Osteocyte (in vitro differentiated cells): ENCODE data around the gene GSC2. TPM values are rescaled to one million over a fixed set of nuclear protein-coding genes. Genes with fewer than 3 reads are reported as not detected.
"Not testable (repeated sequence)": the region's sequence is repeated elsewhere in the genome, so short reads cannot be mapped to it uniquely, and the experiment has no call there.

ENCODE experiments used
- DNase-seq: peaks from one replicate; pipeline ENCODE4 v3.0.0; 2021; ENCODE audit warnings: mixed read lengths; ENCODE audit not compliant: unreplicated experiment; ENCODE audit errors: extremely low spot score
- H3K27ac Mint-ChIP-seq: one replicate; pipeline ENCODE4 v1.8.0; 2021; ENCODE audit warnings: mild to moderate bottlenecking, mixed read lengths; ENCODE audit not compliant: unreplicated experiment
- H3K27me3 Mint-ChIP-seq: one replicate; pipeline ENCODE4 v1.8.0; 2021; ENCODE audit warnings: mixed read lengths; ENCODE audit not compliant: unreplicated experiment
- H3K36me3 Mint-ChIP-seq: one replicate; pipeline ENCODE4 v1.8.0; 2021; ENCODE audit warnings: mixed read lengths; ENCODE audit not compliant: unreplicated experiment
- H3K4me1 Mint-ChIP-seq: one replicate; pipeline ENCODE4 v1.8.0; 2021; ENCODE audit warnings: mixed read lengths; ENCODE audit not compliant: unreplicated experiment
- H3K4me3 Mint-ChIP-seq: one replicate; pipeline ENCODE4 v1.8.0; 2021; ENCODE audit warnings: mild to moderate bottlenecking, moderate library complexity, mixed read lengths; ENCODE audit not compliant: unreplicated experiment
- H3K9me3 Mint-ChIP-seq: one replicate; pipeline ENCODE4 v1.8.0; 2021; ENCODE audit warnings: mixed read lengths; ENCODE audit not compliant: unreplicated experiment
- total RNA-seq: library from RNA; stranded (reverse); gene quantifications from 2 replicates; pipeline ENCODE4 v1.2.1, GENCODE V29; 2021
- TF ChIP-seq, protein P1 (sequence below): fragments of 200-600 bp; sonication (generic); IDR thresholded peaks from 2 replicates; pipeline ENCODE4 v1.5.0; 2021; ENCODE audit warnings: antibody characterized with exemption, mild to moderate bottlenecking, moderate library complexity

GSC2 gene
- total RNA-seq, 1 donor from 2014 or later = not detected

DNA sequence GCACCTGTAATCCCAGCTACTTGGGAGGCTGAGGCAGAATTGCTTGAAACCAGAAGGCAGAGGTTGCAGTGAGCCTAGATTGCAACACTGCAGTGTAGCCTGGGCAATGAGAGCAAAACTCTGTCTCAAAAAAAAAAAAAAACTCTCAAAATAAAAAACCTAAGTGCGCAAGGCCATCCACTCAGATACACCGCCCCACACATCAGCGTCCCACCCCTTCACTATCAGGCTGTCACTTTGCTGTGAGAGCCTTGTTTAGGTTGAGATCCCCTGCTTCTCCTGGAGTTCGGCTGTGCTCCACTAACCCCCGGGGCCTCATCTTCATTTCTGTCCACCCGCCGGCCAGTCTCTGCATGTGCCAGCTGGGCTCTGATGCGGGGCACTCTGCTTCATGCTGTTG lies 16.3 kb upstream of the GSC2 start:
- no peaks in the 10 kb centered on the region for H3K36me3 Mint-ChIP-seq
- TF ChIP-seq, protein P1, sequence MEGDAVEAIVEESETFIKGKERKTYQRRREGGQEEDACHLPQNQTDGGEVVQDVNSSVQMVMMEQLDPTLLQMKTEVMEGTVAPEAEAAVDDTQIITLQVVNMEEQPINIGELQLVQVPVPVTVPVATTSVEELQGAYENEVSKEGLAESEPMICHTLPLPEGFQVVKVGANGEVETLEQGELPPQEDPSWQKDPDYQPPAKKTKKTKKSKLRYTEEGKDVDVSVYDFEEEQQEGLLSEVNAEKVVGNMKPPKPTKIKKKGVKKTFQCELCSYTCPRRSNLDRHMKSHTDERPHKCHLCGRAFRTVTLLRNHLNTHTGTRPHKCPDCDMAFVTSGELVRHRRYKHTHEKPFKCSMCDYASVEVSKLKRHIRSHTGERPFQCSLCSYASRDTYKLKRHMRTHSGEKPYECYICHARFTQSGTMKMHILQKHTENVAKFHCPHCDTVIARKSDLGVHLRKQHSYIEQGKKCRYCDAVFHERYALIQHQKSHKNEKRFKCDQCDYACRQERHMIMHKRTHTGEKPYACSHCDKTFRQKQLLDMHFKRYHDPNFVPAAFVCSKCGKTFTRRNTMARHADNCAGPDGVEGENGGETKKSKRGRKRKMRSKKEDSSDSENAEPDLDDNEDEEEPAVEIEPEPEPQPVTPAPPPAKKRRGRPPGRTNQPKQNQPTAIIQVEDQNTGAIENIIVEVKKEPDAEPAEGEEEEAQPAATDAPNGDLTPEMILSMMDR = no peak
- no peak for DNase-seq
- no peak overlapping the region for H3K4me3 Mint-ChIP-seq
- H3K4me1 Mint-ChIP-seq = peaks cover 12% of the 10 kb centered on the region
- no peaks in the 10 kb centered on the region for H3K9me3 Mint-ChIP-seq
- no peak overlapping the region for H3K27ac Mint-ChIP-seq
- H3K27me3 Mint-ChIP-seq = peaks cover 40% of the 10 kb centered on the region

- Mint-ChIP-seq H3K4me1 (peaks cover under 1% of the 10 kb centered on the region), H3K27me3 (peaks cover 37% of the 10 kb centered on the region), H3K9me3 (no peaks in the 10 kb centered on the region), H3K4me3 (no peak overlapping the region), H3K36me3 (no peaks in the 10 kb centered on the region), H3K27ac (no peak overlapping the region)
- TF ChIP-seq, protein P1 = no peak
- no peak for DNase-seq
Observed at GRCh38 chr22:19164425-19164824, 14.3 kb upstream of the GSC2 start.

DNA sequence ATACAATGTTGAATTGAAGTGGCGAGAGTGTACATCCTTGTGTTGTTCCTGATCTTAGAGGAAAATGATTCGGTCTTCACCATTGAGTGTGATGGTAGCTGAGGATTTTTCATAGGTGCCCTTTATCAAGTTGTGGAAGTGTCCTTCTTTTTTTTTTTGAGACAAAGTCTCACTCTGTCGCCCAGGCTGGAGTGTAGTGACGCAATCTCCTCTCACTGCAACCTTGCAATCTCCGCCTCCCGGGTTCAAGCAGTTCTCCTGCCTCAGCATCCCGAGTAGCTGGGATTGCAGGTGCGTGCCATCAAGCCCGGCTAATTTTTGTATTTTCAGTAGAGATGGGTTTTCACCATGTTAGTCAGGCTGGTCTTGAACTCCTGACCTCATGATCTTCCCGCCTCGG lies 8.6 kb upstream of the GSC2 start:
- peaks cover 18% of the 10 kb centered on the region for H3K27me3 Mint-ChIP-seq
- not testable (repeated sequence) for H3K4me1 Mint-ChIP-seq, DNase-seq, H3K27ac Mint-ChIP-seq, H3K36me3 Mint-ChIP-seq, H3K9me3 Mint-ChIP-seq, H3K4me3 Mint-ChIP-seq

GRCh38 chr22:19156109-19156508 lies 6.0 kb upstream of the GSC2 start:
- H3K27me3 Mint-ChIP-seq = peaks cover 34% of the 10 kb centered on the region
- not testable (repeated sequence) for H3K4me1 Mint-ChIP-seq, H3K9me3 Mint-ChIP-seq, DNase-seq, H3K36me3 Mint-ChIP-seq, H3K4me3 Mint-ChIP-seq, H3K27ac Mint-ChIP-seq

DNA sequence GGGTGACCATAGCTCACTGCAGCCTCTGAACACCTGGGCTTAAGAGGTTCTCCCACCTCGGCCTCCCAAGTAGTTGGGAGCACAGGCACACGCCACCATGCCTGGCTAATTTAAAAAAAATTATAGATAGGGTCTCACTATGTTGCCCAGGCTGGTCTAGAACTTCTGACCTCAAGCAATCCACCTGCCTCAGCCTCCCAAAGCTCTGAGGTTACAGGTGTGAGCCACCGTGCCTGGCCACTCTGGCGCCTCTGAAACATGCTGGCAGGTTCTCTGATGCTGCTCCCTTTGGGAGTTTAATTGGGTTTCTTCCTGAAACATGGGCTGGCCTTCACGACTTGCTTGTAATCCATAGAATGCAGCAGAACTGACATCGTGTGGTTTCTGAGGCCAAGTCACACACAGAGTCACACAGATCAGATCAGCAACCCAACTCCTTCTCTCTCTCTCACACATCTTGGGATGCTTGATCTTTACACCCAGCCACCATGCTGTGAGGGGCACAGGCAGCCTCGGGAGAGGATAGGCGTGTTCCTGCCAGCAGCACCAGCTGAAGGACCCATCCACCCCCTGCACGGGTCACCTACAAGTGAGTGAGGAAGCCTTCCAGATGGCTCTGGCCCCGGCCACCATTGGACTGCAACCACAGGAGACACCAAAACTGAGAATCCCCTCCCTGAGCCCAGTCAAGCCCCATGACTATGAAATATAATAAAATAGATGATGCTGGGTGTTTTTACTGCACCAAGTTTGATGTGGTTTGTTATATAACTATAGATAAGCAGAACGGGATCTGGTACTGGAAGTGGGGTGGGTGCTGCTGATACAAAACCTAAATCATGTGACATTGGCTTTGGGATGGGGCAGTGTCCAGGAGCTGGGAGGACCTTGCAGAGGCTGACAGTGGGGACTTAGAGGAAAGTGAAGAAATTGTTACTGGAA lies 3.1 kb upstream of the GSC2 start:
- TF ChIP-seq, protein P1 = no peak
- Mint-ChIP-seq H3K4me1 (peaks cover 4% of the 10 kb centered on the region), H3K9me3 (no peaks in the 10 kb centered on the region), H3K27me3 (peaks cover 42% of the 10 kb centered on the region), H3K36me3 (no peaks in the 10 kb centered on the region), H3K4me3 (no peak overlapping the region), H3K27ac (no peak overlapping the region)
- DNase-seq = no peak

DNA sequence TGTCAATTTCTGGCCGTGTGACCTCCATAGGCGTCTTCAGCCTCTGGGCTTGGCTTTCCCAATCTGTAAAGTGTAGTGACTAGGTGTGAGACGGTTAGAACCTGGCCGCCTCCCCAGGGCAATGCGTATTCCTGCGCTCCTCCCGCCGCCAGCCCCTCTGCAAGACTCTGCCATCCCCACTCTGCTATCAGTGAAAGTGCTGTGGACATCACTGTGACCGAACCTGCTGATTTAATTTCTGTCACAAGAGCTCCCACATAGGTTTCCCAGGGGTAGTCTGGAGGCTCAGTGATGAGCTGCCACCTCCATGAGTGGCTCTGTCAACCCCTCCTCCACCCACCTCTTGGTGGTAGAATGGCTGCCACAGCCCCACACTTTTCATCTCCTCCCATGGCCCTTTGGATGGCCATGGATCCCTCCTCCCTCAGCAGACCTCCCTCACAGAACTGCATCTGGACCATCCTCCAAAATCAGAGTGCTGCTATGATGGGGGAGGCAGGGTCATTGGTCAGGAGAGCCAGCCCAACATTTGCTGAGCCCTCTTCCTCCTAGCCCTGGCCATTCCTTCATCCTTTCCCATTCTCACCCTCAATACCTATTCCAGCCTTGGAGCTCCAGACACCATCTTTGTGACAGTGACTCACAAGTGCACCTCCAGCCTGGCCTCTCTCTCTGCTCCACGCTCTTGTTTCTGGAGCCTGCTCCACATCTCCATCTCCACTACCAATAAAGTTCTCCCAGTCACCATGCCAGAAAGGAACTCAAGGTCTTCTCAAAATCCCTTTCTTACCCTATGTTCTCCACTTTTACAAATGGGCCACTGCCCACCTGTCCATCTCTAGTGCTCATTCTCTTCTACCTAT lies 1.5 kb upstream of the GSC2 start:
- Mint-ChIP-seq H3K27me3 (peaks cover 54% of the 10 kb centered on the region), H3K4me1 (peaks cover 4% of the 10 kb centered on the region), H3K27ac (no peak overlapping the region), H3K36me3 (no peaks in the 10 kb centered on the region), H3K4me3 (peak overlapping the region; percentile 22), H3K9me3 (no peaks in the 10 kb centered on the region)
- no peak for DNase-seq
- TF ChIP-seq, protein P1 = no peak
